GM10847 (cell line): ENCODE data around the gene FOXI1.

ENCODE experiments used
- POLR2A ChIP-seq: IDR thresholded peaks from 2 replicates; pipeline ENCODE4 v1.6.1; 2011; ENCODE audit not compliant: insufficient read length; ENCODE audit errors: extremely low read depth

The FOXI1 gene

DNA sequence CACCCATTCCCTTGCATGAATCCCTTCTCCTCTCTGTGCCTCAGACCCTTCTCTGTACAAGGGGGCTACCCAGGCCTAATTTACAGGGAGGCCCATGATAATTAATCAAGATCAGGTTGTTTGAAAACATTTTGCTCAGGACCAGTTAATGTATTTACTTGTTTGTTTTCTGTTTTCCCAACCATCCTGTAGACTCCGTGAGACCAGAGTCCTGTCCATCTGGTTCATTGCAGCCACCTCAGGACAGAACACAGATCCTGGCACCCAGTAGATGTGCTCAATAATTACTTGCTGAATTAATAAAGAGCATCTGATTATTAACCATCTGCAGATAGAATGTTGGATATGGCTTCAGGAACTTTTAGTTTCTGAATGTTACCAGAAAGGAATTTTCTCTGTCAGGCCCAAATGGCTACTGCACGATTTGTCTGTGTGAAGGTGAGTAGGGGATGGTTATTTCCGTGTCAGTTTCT lies 27.3 kb downstream of the FOXI1 start:
- TF ChIP-seq POLR2A: no peak

DNA sequence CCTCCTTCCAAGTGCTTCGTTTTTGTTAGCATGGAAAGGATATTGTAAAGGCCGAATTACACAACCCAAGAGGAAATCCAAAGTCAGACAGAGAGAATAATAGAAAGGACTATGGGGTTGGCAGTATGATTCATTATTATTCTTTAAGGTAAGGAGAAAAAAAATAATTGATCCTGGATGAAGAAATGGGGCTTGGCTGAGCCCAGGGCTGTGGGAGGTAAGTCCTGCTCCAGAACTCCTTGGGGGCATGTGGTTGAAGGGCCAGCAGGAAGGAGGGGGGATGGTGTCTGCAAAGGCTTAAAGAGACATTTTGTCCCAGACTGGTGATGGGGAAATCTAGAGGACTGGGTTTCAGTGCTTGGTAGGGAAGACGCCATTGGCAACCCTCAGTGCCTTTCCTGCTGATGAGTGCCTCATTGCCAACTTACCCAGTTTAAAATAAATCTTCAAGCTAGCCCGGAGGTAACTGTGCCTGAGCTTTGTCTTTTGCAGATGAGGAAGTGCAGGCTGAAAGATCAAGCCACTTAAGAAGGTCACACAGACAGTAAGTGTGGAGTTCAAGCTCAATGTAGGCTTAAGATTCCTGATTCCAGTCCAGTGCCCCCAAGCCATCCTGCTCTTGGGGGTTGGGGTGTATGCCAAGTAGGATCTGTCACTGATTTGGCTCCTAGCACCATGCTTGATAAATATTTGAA lies 30.2 kb downstream of the FOXI1 start:
- TF ChIP-seq POLR2A: no peak

DNA sequence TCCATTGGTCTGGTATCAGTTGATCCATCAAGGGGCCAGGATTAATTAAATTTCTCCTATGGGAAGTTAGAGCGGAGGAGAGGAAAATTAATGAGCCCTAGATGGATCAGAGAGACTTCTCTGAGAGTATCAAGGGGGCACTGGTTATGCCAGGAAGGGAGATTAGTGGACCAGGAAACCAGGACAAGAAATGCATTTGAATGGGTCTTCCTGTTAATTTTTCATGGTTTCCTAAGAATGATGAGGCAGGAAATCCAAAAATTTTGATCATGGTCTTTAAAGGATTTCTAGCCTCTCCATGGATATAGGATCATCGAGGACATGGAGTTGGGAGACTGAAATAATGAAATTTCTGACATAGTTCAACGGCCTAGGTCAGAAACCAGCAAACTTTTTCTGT lies 30.8 kb downstream of the FOXI1 start:
- no peak for TF ChIP-seq POLR2A

DNA sequence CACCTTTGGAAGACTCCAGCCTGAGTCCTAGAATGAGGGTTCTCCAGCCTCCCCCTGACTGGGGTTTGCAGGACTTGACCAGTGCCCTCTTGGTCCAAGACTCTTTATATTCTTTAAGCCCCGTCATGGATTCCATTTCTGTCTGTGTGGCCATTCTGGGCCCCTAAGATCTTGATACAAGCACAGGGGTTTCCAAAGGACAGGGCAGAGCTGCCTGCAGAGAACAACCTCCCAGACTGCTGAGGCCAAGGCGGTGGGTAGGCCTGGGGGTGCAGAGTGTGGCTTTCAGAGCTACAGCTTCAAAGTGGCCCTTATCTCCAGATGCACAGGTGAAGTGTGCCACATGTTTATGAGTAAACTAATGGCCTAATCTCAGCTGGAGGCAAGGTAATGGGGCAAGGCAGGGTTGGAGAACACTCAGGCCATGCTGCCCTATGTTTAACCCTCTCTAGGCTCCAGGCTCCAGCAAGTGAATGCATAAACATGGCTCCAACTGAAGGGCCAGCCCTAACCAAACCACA lies 32.1 kb downstream of the FOXI1 start:
- TF ChIP-seq POLR2A: no peak

DNA sequence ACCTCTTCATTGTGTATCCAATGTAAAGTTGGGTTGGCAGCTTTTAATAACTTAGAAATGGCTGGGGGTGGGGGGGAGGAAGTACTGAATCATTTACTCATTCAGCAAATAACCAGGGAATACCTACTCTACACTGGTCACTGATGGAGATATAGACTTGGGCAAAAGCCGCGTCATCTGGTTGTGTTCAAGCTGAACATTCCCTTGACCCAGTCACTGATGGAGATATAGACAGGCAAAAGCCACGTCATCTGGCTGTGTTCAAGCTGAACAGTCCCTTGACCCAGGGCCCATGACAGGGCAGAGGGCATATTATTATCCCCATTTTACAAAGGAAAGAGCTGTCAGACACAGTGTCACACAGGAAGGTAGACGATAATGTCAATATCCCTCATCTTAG lies 32.6 kb downstream of the FOXI1 start:
- no peak for TF ChIP-seq POLR2A

DNA sequence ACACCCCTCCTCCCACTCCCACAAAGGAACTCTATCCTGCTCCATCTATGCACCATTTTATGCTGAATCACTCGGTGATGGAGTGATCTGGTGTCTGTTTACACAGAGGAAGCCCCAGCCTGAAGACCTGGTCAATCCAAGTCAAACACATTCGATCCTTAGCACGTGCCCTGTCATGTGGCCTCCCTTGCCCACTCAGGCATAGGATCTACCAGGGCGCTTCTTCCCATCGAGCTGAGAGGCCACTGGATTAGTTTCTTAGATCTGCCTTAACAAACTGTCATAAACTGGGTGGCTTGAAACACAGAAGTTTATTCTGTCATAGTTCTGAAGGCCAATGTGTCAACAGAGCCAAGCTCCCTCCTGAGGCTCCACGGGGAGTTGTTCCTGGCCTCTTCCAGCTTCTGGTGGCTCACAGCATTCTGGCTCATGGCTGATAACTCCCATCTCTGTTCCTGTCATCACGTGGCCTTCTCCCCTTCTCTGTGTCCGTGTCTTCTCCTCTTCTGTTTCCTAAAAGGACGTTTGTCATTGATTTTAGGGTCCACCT lies 34.2 kb downstream of the FOXI1 start:
- no peak for TF ChIP-seq POLR2A

DNA sequence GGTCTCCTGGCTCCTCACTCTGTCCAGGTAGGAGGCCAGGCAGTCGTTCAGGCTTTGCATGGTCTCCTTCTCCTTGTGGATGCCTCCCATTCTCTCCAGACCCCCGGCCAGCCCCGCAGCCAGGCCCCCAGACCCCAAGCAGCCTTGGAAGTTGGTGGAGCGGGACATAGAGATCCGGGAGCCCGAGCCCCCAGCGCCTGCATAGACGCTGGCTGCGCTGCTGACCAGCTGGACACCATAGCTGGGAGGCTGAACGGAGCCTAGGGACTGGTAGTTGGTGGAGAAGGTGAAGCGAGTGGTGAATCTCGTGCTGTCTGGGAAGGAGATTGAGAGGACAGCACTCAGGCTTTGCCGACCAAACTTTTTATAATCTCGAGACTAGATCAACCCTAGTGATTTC lies 35.9 kb downstream of the FOXI1 start:
- TF ChIP-seq POLR2A: no peak

DNA sequence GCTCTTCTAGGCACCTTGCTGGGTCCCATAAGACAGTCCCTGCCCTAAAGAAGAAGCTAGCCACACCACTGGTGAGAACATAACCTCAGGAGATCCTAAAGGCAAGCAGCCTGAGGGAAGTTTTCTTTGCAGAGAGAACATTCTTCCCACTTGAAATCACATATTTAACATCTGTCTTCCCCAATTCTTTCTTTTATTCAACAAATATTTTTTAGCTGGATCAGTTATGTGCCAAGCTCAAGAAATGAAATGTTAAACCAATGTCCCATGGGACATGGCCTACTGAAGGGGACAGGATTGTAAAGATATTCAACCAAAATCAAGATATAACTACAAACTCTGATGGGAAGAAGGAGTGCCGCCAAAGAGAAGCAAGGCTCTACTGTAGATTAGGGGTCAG lies 36.5 kb downstream of the FOXI1 start:
- TF ChIP-seq POLR2A: no peak

DNA sequence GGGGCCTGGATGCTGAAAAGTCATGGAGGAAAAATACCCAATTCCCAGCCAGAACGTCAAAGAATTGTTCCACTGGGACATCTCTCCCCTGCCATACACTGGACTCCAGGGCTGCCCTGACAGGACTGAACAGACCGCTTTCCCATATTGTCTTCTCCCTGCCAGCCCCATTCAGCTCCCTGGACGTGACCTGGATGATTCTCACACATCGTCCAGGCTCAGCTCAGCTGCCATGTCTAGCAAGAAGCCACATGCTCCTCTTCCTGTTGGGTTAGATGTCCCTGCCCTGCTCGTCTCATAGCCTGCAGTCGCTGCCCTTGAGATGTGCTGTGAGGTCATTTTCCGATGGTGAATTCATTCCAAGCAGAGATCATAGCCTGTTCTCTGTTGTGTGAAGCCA lies 37.4 kb downstream of the FOXI1 start:
- no peak for TF ChIP-seq POLR2A

DNA sequence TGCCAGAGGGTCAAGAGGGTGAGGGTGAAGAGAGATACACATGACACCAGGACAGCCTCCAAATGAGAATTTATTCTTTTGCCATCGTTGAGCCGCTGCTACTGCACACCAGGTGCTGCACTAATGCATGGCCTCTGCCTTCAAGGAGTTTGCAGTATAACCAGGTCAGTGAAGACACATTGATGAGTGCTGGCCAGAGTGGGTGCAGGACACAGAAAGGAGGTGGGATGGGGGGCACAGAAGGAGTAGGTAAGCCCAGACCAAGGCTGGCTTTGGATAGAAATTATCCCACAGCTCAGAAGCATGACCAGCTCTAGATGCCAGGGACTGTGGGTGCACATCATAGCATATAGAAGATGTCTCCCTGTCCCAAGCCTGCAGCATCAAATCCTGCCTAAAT lies 38.0 kb downstream of the FOXI1 start:
- TF ChIP-seq POLR2A: no peak

DNA sequence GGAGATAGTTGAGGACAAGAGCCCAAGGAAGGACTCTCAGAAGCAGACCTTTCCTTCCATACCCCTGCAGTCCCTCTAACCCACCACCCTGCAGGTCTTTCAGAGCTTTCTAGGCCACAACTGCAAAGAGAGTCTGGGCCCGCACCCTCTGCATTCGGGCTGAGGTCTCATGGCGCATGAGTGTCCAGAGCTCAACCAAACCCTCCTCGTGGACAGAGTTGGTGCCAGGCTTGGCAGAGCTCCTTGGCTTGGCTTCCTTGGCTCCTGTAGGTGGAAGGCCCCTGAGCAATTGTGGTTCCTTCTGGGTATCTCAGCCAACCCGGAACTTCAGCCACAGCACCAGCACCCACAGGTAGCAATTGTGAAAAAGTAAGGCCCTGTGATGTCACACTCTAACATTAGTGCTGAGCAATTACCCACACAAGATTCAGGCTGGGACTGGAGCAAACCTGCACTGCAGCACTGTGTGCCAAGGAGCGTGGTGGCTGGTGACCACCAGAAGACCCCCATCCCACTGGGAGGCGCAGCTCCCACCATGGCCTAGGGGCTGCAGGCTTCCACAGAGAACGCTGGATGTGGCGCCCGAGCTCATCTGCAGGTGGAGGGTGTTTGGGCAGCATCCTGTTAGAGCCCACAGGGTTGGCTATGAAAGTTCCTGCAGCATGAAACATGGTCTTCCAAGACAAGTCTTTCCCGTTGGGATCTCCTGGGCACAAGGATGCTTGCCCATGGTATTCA lies 38.8 kb downstream of the FOXI1 start:
- TF ChIP-seq POLR2A: no peak

DNA sequence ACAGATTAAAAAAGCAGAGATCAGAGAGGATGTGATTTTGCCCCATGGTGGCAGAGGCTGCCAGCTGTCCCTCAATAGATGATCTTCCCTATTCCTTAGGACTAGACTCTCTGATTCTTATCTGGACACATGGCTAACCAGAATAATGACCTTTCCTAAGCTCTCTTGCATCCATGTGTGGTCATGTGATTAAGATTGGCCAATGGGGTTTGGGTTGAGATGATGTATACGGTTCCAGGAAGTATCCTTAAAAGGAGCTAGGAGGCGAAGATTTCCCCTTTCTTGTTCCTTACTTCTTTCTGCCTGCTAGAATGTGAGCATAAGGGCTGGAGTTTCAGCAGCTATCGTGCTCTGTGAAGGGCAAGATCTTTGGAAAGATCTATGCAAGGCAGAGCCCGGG lies 39.8 kb downstream of the FOXI1 start:
- TF ChIP-seq POLR2A: no peak

DNA sequence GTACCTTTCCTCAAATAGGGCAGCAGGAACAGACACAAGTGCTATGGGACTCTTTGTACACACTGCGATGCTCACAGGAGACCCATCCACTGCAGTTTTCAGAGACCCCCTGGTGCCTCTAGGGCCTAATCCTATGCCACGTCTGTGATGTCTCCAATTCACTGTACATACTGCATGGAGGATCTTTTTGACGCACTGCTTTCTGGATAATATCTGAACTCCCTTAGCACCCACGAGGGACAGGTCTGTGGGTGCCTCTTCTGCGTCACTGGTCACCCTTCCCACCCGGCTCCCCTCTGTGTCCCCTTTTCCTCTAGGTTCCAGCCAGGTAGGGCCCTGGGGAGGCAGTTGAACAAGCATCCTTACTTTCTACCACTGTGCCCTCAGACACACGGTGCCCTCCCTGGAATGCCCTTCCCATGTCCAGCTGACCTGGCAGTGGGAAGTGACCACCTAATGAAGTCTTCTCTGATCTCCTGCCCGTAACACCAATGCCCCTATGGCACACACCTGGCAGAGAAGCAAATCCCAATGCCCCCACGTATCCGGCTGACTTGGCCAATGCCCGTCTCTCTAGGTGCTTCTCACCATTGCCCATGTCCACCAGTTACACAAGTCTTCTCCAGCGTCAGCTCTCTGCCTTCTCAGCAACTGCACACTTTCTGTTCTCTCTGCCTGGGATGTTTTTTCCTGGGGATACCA lies 41.5 kb downstream of the FOXI1 start:
- TF ChIP-seq POLR2A: no peak

DNA sequence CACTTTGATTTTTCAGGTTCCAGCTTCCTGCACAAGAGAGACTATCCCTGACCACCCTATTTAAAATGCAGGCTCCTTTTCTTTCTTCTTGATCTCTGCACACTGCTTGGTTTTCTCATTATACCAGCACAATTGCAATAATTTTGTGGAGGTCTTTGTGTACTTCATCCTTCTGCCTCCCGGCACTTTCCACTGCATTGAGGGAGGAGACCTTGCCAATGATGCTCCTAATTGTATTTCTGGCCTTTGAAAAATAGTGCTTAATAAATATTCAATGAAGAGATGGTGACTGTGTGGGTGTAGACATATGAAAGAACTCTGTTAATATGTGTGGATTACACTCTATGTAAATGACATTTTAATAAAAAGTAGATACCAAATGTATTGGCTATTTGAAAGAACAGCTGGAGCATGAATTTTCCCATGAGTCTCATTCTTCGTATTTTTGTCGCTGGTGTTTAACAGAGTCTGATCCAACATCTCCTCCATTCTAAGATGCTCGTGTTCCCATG lies 42.1 kb downstream of the FOXI1 start:
- TF ChIP-seq POLR2A: no peak

DNA sequence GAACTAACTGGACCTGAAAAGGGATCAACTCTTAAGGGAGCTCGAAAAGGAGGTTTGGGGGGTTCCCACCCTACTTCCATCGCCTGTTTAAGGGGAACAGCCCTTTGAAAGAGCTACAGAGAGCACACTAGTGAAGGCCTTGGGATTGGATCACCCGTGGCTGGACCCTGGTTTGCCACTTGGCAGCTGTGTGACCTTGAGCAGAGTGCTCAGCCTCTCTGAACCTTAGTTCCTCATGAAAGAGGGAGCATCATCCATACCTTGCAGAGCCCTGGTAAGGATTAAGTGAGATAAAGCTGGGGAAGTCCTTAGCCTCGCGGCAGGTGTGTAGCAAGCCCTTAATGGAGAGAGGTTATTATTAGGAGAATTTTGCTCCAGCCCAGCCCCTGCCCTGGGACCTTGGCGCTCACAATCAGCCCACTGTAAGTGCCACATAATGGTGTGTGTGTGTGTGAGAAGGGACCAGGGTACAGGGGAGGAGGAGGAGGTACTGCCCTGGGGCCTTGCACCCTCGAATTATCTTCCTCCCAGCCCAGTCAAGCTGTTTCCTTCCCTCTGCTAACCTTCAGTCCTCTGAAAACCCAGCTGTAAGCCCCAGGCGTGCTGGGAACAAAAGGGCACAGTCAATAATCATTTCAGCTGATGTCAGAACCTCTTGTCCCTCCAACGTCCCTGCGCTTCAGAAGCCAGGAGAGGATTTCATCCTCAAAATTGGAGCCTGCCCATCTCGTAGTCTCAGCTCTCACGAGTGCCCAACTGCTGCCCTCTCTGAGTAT lies 42.9 kb downstream of the FOXI1 start:
- TF ChIP-seq POLR2A: no peak
